Adrenal gland (tissue), 5 donors: ENCODE results near the gene TP53INP2.

Experiments used
- POLR2A ChIP-seq, 2 donors: fragments of 450-650 bp; IDR thresholded peaks; one replicate each; pipeline ENCODE4 v1.6.1; 2017; ENCODE audit warnings: antibody characterized with exemption in 2 of 2, mild to moderate bottlenecking in 2 of 2, moderate library complexity in 1 of 2
- TF ChIP-seq, protein P1 (sequence below), 6 experiments: fragments of 450-650 bp in 4 of 6; fragments of 200-600 bp in 2 of 6; sonication (generic) in 1 of 6; IDR thresholded peaks; 1 replicate in 5 of 6; 2 replicates in 1 of 6; pipeline versions ENCODE4 v1.5.1 to v1.8.0; 2016 to 2021; ENCODE audit warnings: antibody characterized with exemption in 6 of 6, mild to moderate bottlenecking in 2 of 6, moderate library complexity in 1 of 6
- donor health status: DM: no; HTN: no; CAD: no.

DNA sequence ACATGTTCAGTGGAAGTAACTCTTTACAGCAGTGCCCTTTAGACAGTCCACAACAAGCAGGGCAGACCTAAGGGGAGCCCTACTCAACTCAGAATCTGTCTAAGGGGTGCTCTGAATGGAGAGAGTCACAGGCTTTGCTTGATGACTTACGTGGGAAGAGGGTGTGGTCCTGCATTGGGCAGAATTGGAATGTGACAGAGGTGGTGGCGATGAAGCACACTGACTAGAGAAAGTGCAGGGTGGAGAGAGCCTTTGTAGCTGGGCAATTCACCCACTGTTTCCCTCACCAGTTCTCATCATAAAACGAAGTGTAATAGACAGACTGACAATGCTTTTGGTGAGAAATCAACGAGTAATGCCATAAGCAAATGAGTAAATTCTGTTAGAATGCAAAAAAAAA is 11.2 kb downstream of the TP53INP2 start:
- no peak for TF ChIP-seq POLR2A (IDR thresholded peaks at IDR 0.05)
- TF ChIP-seq, protein P1, sequence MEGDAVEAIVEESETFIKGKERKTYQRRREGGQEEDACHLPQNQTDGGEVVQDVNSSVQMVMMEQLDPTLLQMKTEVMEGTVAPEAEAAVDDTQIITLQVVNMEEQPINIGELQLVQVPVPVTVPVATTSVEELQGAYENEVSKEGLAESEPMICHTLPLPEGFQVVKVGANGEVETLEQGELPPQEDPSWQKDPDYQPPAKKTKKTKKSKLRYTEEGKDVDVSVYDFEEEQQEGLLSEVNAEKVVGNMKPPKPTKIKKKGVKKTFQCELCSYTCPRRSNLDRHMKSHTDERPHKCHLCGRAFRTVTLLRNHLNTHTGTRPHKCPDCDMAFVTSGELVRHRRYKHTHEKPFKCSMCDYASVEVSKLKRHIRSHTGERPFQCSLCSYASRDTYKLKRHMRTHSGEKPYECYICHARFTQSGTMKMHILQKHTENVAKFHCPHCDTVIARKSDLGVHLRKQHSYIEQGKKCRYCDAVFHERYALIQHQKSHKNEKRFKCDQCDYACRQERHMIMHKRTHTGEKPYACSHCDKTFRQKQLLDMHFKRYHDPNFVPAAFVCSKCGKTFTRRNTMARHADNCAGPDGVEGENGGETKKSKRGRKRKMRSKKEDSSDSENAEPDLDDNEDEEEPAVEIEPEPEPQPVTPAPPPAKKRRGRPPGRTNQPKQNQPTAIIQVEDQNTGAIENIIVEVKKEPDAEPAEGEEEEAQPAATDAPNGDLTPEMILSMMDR (IDR thresholded peaks at IDR 0.05): no peak
